GM08714 (cell line): ENCODE data around the gene SYPL2.
"Not testable (repeated sequence)": the region's sequence is repeated elsewhere in the genome, so short reads cannot be mapped to it uniquely, and the experiment has no call there.

Experiments used
- H3K4me3 ChIP-seq: fragments of 200-500 bp; sonication (Bioruptor generic); 2 replicates; pipeline ENCODE4 v1.5.1; 2014; ENCODE audit warnings: mild to moderate bottlenecking, low read length, inconsistent platforms
- ZNF274 ChIP-seq: IDR thresholded peaks from 2 replicates; pipeline ENCODE4 v1.6.1; 2012; ENCODE audit warnings: mild to moderate bottlenecking, low read depth, low read length

SYPL2 gene

GRCh38 chr1:109454497-109455133, 11.7 kb upstream of the SYPL2 start:
- H3K4me3 ChIP-seq, result no peak overlapping the region
- no peak for TF ChIP-seq ZNF274

- TF ChIP-seq ZNF274, result no peak
These were observed 8.5 kb upstream of the SYPL2 start for GRCh38 chr1:109457819-109458218.

GRCh38 chr1:109466125-109466451, 258 bp upstream of the SYPL2 start:
- TF ChIP-seq ZNF274, result no peak
- peak overlapping the region; percentile 62; the same call in 1 of the 2 replicates for H3K4me3 ChIP-seq

More at GRCh38 chr1:109457819-109458218, 8.5 kb upstream of the SYPL2 start:
- no peak overlapping the region for H3K4me3 ChIP-seq

- no peak overlapping the region for H3K4me3 ChIP-seq
- TF ChIP-seq ZNF274, result no peak
These were observed 993 bp downstream of the SYPL2 start for GRCh38 chr1:109467301-109467777.

GRCh38 chr1:109468061-109468460, 1.7 kb downstream of the SYPL2 start:
- no peak for TF ChIP-seq ZNF274
- H3K4me3 ChIP-seq, result no peak overlapping the region

GRCh38 chr1:109468903-109469302, 2.6 kb downstream of the SYPL2 start:
- H3K4me3 ChIP-seq, result no peak overlapping the region
- TF ChIP-seq ZNF274, result no peak

- no peak overlapping the region for H3K4me3 ChIP-seq
- TF ChIP-seq ZNF274, result no peak
These were observed 3.9 kb downstream of the SYPL2 start for GRCh38 chr1:109470245-109470644.

- TF ChIP-seq ZNF274, result no peak
- H3K4me3 ChIP-seq, result no peak overlapping the region
These were observed 6.4 kb downstream of the SYPL2 start for GRCh38 chr1:109472779-109473178.

- not testable (repeated sequence) for H3K4me3 ChIP-seq
These were observed 7.1 kb downstream of the SYPL2 start for GRCh38 chr1:109473284-109474057.

GRCh38 chr1:109474697-109475096, 8.4 kb downstream of the SYPL2 start:
- H3K4me3 ChIP-seq, result no peak overlapping the region

GRCh38 chr1:109475261-109475660, 8.9 kb downstream of the SYPL2 start:
- TF ChIP-seq ZNF274, result no peak

More at GRCh38 chr1:109474697-109475096, 8.4 kb downstream of the SYPL2 start:
- TF ChIP-seq ZNF274, result no peak

GRCh38 chr1:109476825-109477224, 10.5 kb downstream of the SYPL2 start:
- no peak overlapping the region for H3K4me3 ChIP-seq
- TF ChIP-seq ZNF274, result no peak

More at GRCh38 chr1:109475261-109475660, 8.9 kb downstream of the SYPL2 start:
- H3K4me3 ChIP-seq, result no peak overlapping the region

GRCh38 chr1:109477821-109478220, 11.5 kb downstream of the SYPL2 start:
- no peak overlapping the region for H3K4me3 ChIP-seq
- TF ChIP-seq ZNF274, result no peak

- H3K4me3 ChIP-seq, result no peak overlapping the region
- no peak for TF ChIP-seq ZNF274
These were observed 12.5 kb downstream of the SYPL2 start for GRCh38 chr1:109478806-109479205.

GRCh38 chr1:109479311-109479710, 13.0 kb downstream of the SYPL2 start:
- no peak for TF ChIP-seq ZNF274
- H3K4me3 ChIP-seq, result no peak overlapping the region

- no peak for TF ChIP-seq ZNF274
- H3K4me3 ChIP-seq, result no peak overlapping the region
These were observed 13.6 kb downstream of the SYPL2 start for GRCh38 chr1:109479901-109480300.
